GM08714 (cell line): Measurements from ENCODE around the gene NPPA.

Source experiments
- H3K4me3 ChIP-seq: fragments of 200-500 bp; sonication (Bioruptor generic); 2 replicates; pipeline ENCODE4 v1.5.1; 2014; ENCODE audit warnings: mild to moderate bottlenecking, low read length, inconsistent platforms
- ZNF274 ChIP-seq: IDR thresholded peaks from 2 replicates; pipeline ENCODE4 v1.6.1; 2012; ENCODE audit warnings: mild to moderate bottlenecking, low read depth, low read length

The NPPA gene

GRCh38 chr1:11825131-11825530, 22.5 kb downstream of the NPPA start:
- no peak for TF ChIP-seq ZNF274
- H3K4me3 ChIP-seq: no peak overlapping the region

GRCh38 chr1:11823366-11824137, 24.0 kb downstream of the NPPA start:
- H3K4me3 ChIP-seq: no peak overlapping the region
- no peak for TF ChIP-seq ZNF274

GRCh38 chr1:11822091-11822490, 25.5 kb downstream of the NPPA start:
- H3K4me3 ChIP-seq: no peak overlapping the region
- TF ChIP-seq ZNF274: no peak

GRCh38 chr1:11817192-11817591, 30.4 kb downstream of the NPPA start:
- no peak for TF ChIP-seq ZNF274
- no peak overlapping the region for H3K4me3 ChIP-seq

- TF ChIP-seq ZNF274: no peak
- no peak overlapping the region for H3K4me3 ChIP-seq
Observed at GRCh38 chr1:11813021-11813420, 34.6 kb downstream of the NPPA start.

- H3K4me3 ChIP-seq: peak overlapping the region; percentile 97
- TF ChIP-seq ZNF274: no peak
Observed at GRCh38 chr1:11807133-11807532, 40.5 kb downstream of the NPPA start.

GRCh38 chr1:11806307-11806936, 41.2 kb downstream of the NPPA start:
- no peak for TF ChIP-seq ZNF274
- H3K4me3 ChIP-seq: peak overlapping the region; percentile 97

- peak within 1 kb of the TSS; percentile 97 for H3K4me3 ChIP-seq
- TF ChIP-seq ZNF274: no peak
Observed at GRCh38 chr1:11805422-11806306, 41.9 kb downstream of the NPPA start, which contains the start of the genes CLCN6 and MTHFR. Gene CLCN6 (plus strand): TSS chr1:11806191. CDS start chr1:11806263, 72 bp downstream. Gene MTHFR (minus strand): TSS chr1:11805964. CDS start chr1:11803116, 2,848 bp downstream.

GRCh38 chr1:11804666-11805421, 42.7 kb downstream of the NPPA start:
- TF ChIP-seq ZNF274: no peak
- H3K4me3 ChIP-seq: peak overlapping the region; percentile 77

- H3K4me3 ChIP-seq: peak overlapping the region; percentile 12; the same call in 1 of the 2 replicates
Observed at GRCh38 chr1:11803924-11804665, 43.5 kb downstream of the NPPA start.

GRCh38 chr1:11802973-11803885, 44.4 kb downstream of the NPPA start:
- no peak for TF ChIP-seq ZNF274
- peak overlapping the region; percentile 49; the same call in 1 of the 2 replicates for H3K4me3 ChIP-seq

GRCh38 chr1:11802616-11802972, 45.0 kb downstream of the NPPA start:
- no peak for TF ChIP-seq ZNF274
- peak overlapping the region; percentile 49; the same call in 1 of the 2 replicates for H3K4me3 ChIP-seq
